GM18508 (cell line): ENCODE data around the gene CORO1A.
"Not testable (repeated sequence)": the region's sequence is repeated elsewhere in the genome, so short reads cannot be mapped to it uniquely, and the experiment has no call there.

ENCODE experiments used
- ATAC-seq: cut with Tn5 transposase; IDR thresholded peaks from one replicate; pipeline ENCODE4 v1.9.1; 2021; ENCODE audit warnings: moderate number of reproducible peaks; ENCODE audit not compliant: insufficient read depth, unreplicated experiment

The CORO1A gene

GRCh38 chr16:30199049-30199448, 15.6 kb downstream of the CORO1A start, which contains the start of gene SULT1A3:
TSS of gene SULT1A3 (plus strand) at chr16:30199255. CDS start at chr16:30200729, 1,474 bp downstream.
- not testable (repeated sequence) for ATAC-seq

DNA sequence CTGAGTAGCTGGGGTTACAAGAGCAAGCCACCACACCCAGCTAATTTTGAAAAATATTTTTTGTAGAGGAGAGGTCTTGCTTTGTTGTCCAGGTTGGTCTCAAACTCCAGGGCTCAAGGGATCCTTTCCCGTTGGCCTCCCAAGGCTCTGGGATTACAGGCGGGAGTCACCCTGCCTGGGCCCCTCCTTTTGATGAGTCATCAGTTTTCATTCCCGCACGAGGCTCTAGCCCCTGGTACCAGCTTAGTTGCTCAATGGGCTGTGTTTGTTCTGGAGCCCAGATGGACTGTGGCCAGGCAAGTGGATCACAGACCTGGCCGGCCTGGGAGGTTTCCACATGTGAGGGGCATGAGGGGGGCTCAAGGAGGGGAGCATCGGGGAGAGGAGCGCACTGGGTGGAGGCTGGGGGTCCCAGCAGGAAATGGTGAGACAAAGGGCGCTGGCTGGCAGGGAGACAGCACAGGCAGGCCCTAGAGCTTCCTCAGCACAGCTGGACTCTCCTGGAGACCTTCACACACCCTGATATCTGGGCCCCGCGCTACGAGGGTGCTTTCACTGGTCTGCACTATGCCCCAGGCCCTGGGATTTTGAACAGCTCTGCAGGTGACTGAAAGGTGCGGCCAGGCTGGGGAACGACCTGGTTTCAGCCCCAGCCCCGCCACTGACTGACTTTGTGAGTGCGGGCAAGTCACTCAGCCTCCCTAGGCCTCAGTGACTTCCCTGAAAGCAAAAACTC, 16.4 kb downstream of the CORO1A start:
- not testable (repeated sequence) for ATAC-seq

DNA sequence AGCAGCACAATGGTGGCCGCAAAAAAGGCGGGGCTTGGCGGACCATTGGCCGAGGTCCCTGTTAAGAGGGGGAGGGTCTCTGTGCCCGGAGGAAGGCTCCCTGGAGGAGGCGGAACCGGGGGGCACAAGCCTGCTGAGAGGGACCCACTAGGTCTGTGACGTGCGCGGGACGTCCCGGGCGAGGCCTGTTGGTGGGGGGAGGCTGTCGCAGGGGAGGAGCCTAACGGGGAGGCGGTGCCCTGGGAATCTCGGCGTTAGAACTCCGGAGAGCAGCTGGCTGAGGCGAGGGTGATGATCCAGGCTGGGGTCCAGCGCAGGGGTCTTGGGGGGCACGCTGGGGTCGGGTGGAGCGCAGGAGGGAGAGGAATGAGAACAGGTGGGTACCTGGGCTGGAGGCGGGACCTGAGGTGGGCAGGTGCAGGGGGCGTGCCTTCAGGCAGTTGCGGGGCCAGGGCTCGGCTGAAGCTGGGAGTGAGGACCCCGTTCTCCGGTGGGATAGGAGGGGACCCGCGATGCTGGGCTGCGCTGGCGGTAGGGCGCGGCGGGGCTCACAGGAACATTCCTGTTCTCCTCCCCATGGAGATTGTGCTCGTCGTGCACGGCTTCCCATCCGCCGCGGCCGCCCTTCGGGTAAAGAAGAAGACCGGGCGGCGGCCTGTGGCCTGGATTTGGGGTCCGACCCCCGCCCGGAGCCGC, 22.3 kb downstream of the CORO1A start:
- ATAC-seq, result not testable (repeated sequence)

DNA sequence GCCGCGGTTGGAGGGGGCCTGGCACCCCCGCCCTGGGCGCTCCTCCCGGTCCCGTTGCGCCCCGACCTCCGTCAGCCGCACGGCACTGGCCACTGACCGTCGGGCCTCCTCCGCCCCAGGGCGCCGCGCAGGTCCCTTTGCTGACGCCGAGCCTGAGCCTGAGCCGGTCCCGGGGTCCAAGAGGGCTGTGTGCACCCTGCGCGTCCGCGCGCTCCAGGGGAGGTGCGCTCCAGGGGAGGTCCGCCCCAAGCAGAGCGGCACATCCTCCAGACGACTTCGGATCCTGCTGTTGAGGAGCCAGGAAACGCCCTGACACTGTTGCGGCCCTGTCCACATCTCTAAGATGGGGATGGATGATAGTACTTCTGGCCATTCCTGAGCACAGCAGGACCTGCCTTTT, 22.9 kb downstream of the CORO1A start:
- ATAC-seq, result not testable (repeated sequence)

DNA sequence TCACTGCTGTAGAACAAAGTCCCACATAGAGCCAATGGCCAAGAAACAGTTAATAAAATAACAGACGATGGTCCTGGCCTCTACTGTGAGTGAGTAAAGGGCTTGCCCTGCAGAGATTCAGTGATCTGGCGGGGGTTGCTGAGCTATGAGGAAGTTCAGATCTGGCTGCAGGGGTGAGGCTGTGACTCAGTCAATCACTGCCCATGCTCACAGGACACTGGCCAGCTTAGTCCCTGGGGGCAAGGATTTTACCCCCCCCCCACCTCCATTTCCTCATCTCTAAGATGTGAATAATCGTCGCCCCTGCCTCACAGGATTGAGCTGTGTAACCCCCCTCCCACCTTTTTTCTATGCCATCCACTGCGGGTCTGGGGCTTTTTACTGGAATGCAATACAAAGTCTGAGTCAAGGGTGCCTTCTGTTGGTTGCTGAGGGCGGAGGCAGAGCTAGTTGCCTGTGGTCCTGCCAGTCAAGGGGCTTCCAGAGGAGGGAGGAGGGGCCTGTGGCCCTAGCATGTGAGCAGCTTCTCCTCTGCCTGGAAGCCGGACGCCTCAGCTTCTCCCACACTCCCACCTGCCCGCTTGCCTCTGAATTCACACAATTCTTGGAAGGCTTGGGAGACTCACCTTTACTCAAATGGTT, 23.8 kb downstream of the CORO1A start:
- not testable (repeated sequence) for ATAC-seq

DNA sequence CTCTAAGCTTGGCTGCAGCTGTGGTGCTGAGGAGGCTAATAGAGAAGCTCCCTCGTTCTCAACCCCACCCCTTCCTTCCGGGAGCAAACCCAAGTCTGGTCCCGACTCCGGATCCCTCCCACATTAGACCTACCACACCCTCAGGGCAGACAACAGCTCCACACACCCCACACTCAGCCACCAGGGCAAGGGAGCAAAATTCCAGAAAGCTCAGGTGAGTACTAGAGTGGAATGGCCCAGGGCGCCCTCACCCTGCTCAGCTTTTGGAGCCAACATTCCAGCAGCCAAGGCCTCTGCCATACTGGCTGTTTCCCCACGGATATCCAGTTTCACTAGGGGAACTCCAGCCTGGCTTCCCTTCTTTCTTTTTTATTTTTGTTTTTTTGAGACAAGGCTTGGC, 25.6 kb downstream of the CORO1A start:
- not testable (repeated sequence) for ATAC-seq

DNA sequence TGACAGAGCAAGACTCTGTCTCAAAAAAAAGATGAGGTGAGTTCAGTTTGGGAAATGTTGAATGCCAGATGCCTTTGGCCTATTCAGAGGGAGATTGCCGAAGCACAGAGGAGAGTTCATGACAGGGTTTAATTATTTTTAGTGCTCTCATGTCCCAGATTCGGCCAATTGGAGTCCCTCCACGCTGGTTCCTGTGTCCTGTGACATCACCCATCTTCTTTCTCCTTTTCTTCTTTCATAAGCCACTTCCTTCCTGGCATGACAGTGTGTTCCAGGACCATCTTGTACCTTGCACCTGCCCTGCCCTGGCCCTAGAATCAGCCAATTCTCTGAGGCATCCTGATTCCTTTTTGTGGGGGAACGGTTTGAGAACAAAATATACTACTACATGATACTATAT, 28.0 kb downstream of the CORO1A start:
- ATAC-seq, result not testable (repeated sequence)

GRCh38 chr16:30217082-30217481, 33.7 kb downstream of the CORO1A start:
- ATAC-seq, result not testable (repeated sequence)
